Activated CD8-positive, alpha-beta memory T cell treated with anti-CD3 and anti-CD28 coated beads, Interleukin-2, amount 50 U/mL, for 4 hours (primary cell): Measurements from ENCODE around the gene EDA.
"Not testable (repeated sequence)": the region's sequence is repeated elsewhere in the genome, so short reads cannot be mapped to it uniquely, and the experiment has no call there.

Experiments
- DNase-seq: peaks from one replicate; pipeline ENCODE4 v3.0.0-alpha.2; 2020

The EDA gene

GRCh38 chrX:69748055-69748454, 132.1 kb downstream of the EDA start:
- no peak for DNase-seq

DNA sequence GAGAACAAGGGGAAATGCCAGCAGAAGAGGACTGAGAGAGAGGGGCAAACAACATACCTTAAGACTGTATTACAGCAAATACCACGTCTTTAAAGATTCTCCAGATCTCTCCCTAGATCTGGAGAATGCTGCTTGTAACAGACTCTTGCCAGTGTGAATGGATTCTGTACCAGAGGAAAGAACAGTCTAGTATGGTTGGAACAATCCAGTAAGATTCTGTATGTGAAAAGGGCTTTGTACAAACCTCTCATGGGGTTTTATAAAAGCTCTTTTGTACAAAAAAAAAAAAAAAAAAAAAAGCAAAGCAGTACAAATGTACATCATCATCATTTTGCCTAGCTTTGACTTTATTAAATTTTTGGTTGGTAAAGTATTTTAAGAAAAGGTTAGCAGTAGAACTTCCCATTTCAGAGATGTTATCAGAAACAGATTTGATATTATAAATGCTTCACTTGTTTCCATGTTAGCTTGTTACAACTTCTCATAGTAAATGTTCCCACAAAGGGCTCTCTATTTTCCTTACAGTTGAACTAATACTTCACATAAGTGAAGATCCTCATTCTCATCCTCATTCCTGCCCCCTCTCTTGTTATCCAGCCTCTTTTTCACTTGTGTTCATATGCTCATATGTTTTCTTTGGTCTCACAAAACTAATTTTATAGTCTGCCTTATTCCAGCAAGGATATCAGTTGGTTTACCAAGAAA, 144.2 kb downstream of the EDA start:
- no peak for DNase-seq

- DNase-seq = no peak
Measured at GRCh38 chrX:69761633-69762032, 145.7 kb downstream of the EDA start.

GRCh38 chrX:69762340-69762739, 146.4 kb downstream of the EDA start:
- DNase-seq = no peak

DNA sequence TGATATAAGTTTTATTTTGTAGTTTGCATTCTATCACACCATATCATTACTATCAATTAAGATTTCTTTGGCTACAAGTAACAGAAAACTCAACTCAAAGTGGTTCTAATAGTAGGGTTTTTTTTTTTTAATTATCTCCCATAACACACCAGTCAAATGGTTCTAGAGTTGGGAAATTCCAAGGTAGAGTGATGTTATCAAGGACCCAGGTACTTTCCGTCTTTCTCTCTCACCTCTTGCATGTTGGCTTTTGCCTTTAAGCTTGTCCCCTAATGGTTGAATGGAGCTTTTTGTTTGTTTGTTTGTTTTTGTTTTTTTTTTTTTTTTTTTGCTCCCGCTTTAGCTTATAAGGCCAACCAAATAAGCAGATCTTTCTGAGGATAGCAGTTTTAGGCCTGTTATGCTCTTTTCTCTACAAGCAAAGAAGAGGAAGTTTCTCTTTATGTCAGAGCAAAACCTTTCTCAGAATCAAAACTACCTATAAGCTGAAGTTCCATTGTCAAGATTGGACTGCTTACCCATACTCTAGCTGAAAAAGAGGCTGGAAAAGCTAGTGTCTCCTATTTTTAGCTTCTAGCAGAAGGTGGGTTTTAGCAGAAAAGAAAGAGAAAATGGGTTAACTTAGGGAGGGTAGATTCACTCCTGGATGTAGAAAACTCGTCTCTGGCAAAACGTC, 177.5 kb downstream of the EDA start:
- no peak for DNase-seq

DNA sequence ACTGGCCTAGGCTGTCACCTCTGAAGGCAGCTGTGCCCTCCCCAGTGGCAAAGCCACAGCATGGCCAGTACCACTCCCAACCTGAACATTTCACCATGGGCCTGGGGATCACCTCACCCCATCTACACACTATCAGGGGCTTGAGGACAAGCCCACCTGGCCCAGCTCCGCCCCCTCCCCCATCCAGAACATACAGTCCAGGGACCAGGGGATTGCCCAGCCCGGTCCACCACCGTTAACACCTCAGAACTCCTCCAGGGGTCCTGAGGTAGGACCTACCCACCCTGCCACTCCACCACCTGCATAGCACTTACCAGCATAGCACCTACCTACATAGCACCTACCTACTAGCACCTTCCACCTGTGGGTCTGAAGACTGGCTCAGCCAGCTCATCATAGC, 179.8 kb downstream of the EDA start:
- no peak for DNase-seq

- DNase-seq = no peak
Measured at GRCh38 chrX:69807400-69807799, 191.5 kb downstream of the EDA start.

- DNase-seq = no peak
Measured at GRCh38 chrX:69808375-69808774, 192.5 kb downstream of the EDA start.

- no peak for DNase-seq
Measured at GRCh38 chrX:69813677-69814076, 197.8 kb downstream of the EDA start.

GRCh38 chrX:69815063-69815462, 199.2 kb downstream of the EDA start:
- DNase-seq = no peak

- no peak for DNase-seq
Measured at GRCh38 chrX:69815519-69815918, 199.6 kb downstream of the EDA start.

DNA sequence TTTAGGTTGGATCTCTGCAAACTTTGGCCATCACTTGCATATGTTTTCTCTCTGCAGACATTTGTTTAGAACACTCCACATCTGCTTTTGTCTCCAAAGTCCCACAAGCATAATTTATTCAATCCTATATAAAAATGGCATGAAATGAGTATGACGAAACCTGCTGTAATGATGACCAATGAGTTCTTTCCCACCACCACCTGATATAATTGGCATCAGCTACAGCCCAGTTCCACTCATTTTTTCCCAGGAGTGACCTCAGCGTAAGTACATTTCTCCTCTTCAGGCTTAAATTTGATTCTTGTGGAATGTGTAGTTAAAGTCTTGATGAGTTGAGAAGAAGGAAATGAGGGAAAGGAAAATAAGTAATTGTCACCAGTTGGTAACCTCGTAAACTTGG, 228.7 kb downstream of the EDA start:
- no peak for DNase-seq

DNA sequence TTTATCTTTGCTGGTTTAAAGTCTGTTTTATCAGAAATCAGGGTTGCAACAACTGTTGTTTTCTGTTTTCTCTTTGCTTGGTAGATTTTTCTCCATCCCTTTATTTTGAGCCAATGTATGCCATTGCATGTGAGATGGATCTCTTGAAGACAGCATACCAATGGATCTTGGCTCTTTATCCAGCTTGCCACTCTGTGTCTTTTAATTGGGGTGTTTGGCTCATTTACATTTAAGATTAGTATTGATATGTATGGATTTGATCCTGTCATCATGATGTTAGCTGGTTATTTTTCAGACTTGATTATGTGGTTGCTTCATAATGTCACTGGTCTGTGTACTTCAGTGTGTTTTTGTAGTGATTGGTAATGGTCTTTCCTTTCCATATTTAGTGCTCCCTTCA, 244.1 kb downstream of the EDA start:
- DNase-seq = not testable (repeated sequence)

DNA sequence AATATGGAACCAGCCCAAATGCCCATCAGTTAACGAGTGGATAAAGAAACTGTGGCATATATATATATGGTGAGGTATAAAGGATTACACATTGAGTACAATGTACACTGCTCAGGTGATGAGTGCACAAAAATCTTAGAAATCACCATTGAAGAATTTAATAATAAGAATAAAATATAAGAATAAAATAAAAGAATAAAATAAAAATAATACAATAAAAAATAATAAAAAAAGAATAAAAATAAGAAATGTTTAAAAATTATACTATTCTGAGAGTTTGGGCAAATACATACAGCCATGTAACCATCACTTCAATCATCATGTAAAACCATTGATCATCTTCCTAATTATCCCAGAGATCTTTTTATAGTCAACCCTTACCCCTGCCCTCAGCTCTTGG, 260.3 kb downstream of the EDA start:
- no peak for DNase-seq

GRCh38 chrX:69884210-69884609, 268.3 kb downstream of the EDA start:
- no peak for DNase-seq

GRCh38 chrX:69896046-69896445, 280.1 kb downstream of the EDA start:
- DNase-seq = no peak

- no peak for DNase-seq
Measured at GRCh38 chrX:69900491-69900890, 284.6 kb downstream of the EDA start.

DNA sequence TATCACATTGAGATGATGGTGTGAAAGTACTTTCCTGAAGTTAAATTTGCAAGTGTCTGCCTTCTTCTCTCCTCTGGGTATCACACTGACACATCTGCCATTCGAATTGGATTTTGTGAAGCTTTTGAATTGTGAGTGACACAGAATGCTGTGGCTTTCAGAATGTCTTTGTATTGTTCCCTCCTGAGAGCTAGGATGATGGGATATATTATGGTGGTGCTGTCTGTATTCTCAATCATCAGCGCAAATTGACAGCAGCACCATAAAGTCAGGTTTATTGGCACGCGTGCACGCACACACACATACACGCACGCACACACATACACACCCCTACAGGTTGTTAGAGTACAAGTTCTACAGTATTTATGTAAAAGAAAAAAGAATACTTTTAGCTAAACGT, 290.5 kb downstream of the EDA start:
- no peak for DNase-seq

GRCh38 chrX:69914781-69915180, 298.9 kb downstream of the EDA start:
- DNase-seq = no peak

DNA sequence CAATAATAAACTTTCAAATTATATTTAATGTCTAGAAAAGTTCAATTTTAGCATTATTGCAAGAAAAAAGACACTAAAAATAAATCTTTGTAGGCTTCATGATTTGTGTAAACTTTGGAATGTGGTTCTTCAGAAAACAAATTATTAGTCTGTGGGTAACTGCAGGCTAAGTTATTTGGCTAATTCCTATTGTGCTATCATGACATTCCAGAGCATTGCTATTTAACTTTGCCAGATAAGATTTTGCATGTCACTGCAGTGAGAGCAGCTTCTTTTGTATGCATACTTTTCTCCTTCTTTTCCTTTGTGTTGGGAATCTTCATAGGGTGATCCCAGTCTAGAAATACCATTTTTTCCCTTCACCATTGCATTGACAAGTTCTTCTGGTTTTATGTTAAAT, 303.8 kb downstream of the EDA start:
- DNase-seq = no peak

- DNase-seq = no peak
Measured at GRCh38 chrX:69932323-69932722, 316.4 kb downstream of the EDA start.

- DNase-seq = no peak
Measured at GRCh38 chrX:69948276-69948797, 332.4 kb downstream of the EDA start.

DNA sequence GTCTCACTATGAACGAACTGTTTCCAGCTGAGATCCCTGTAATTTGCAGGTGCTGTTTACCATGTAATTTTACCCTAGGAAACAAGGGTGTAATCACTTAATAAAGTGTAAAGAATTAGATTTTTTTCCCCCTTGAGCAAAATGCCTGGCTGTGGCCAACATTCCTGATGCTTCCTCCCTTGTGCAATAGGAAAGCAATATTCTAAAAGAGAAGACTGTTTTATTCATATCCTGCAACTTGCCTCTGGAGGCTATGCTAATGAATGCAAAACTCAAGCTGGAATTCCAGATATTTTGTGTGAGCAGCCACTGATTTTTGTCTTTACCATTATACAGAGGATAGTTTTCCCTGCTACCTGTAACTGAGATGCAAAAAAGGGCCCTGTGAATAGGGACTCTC, 335.8 kb downstream of the EDA start:
- no peak for DNase-seq

DNA sequence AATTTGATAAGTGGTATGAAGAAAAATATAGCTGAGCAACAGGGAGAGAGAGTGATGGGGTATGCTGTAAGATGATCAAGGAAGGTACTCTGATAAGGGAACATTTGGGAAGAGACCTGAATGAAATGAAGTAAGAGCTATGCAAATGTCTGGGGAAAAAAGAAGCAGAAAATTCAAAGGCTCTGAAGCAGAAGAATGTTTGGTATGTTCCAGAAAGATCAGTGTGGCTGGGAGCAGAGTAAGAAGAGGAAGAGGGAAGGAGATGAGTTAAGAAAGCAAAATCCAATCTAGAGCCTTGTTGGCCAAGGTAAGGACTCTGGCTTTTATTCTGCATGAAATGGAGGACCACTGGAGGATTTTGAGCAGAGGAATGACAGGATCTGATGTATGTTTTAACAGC, 343.8 kb downstream of the EDA start:
- no peak for DNase-seq
